Amygdala (tissue), 56 donors: Measurements from ENCODE around the gene EEFSEC.

ENCODE experiments used
- DNase-seq, 56 donors: peaks; one replicate each; lab custom pipeline; 2025; lab: John Stamatoyannopoulos, UW

Gene EEFSEC

GRCh38 chr3:128324911-128325592, 171.8 kb downstream of the EEFSEC start:
- DNase-seq, result no peak

- DNase-seq, result no peak
Observed at GRCh38 chr3:128326051-128326823, 173.0 kb downstream of the EEFSEC start.

GRCh38 chr3:128327606-128328031, 174.3 kb downstream of the EEFSEC start:
- no peak for DNase-seq

GRCh38 chr3:128328546-128329458, 175.5 kb downstream of the EEFSEC start:
- DNase-seq, result no peak

- no peak for DNase-seq
Observed at GRCh38 chr3:128329491-128330213, 176.4 kb downstream of the EEFSEC start.

DNA sequence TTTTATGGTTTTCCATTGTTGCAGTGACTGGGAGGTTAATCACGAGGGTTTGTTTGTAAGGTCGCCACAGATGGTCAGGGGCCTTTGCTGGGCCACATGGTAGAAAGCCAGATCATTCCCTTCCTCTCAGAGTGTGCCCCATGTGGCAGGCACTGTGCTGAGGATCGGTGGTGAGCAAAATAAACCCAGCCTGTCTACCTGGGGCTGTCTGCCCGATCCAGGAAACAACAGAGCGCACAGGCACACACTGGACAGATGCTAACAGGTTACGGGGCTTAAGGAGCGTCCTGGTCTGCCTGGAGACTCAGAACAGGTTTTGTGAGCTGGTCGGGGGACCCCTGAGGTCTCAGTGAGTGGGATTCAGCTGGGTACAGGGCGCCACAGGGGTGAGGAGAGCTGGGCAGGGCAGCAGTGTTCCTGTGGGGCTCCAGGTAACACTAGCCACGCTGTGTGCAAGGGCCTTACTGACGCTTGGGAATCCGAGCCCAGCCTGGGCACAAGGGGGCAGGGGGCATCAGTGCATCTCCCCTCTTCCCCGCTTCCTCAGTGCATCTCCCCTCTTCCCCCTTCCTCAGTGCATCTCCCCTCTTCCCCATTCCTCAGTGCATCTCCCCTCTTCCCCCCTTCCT, 177.0 kb downstream of the EEFSEC start:
- DNase-seq, result no peak

DNA sequence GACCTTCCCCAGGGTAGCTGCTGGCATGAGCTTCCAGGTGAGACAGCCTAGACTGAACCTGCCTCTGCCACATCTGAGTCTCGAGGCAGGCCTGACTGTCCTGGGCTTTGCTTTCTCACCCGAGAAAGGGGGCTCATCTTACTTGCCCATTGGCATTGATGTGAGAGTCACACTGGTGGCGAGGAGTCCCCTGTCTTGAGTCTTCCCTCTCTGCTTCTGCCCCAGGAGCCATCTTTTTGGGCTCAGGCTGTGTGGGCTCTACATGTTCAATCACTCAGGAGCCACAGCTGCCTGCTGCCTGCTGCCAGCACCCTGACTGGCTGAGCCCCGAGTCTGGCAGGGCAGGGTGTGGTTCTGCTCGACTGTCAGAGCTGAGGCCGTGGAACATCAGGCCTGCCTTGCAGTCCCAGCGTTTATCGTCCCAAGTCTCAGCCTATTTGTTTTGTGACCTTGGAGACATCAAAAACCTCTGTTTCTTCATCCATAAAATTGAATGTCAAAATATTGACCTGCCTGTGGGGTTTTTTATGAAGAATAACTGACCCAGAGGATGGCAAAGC, 180.9 kb downstream of the EEFSEC start:
- DNase-seq, result no peak

- no peak for DNase-seq
Observed at GRCh38 chr3:128334766-128335165, 181.5 kb downstream of the EEFSEC start.

DNA sequence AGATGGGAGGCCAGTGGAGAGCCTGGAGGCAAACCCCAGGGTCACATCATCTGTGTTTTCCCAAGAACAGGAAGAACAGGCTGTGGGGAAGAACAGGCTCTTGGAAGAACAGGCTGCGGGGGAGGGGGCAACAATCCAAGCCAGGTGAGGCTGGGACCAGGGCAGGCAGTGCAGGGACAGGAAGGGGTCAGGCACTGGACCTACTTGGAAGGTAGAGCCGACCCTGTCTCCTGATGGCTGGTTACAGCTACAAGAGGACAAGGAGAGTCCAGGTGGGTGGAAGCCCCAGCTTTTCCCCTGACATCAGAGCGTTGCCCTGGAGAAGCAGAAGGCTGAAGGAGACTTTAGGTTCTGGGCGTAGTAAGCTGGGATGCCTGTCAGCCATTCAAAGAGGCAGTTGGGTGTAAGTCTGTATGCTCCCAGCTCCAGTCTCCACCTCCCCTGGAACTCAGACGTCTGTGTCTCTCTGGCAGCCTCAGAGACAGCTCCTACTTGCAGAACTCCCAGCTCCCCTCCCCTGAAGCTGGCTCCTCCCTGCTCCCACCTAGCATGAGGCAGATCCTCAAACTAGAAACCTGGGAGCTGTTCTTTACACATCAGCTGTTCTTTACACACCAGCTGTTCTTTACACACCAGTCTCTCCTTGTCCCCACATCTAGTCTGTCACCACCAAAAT, 182.5 kb downstream of the EEFSEC start:
- no peak for DNase-seq

GRCh38 chr3:128336337-128337156, 183.3 kb downstream of the EEFSEC start:
- DNase-seq, result no peak

DNA sequence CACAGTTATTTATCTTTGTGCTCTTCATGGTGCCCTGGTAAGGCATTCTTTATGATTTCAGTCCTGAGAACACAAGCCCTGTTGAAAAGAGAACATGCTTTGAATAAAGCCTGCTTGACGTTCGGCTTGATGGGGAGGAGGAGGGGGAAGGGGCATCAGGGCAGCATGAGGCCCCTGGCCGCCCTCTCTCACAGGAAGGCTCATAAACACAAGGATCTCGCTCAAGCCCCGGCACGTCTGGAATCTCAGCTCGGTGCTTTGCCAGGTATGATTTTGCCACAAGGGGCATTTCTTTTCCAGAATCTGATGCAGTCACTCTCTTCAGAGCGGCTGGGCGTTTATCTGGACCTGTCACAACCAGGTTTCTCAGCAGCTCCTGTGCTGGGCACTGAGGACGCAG, 184.0 kb downstream of the EEFSEC start:
- DNase-seq, result no peak

- no peak for DNase-seq
Observed at GRCh38 chr3:128338536-128339330, 185.5 kb downstream of the EEFSEC start.

DNA sequence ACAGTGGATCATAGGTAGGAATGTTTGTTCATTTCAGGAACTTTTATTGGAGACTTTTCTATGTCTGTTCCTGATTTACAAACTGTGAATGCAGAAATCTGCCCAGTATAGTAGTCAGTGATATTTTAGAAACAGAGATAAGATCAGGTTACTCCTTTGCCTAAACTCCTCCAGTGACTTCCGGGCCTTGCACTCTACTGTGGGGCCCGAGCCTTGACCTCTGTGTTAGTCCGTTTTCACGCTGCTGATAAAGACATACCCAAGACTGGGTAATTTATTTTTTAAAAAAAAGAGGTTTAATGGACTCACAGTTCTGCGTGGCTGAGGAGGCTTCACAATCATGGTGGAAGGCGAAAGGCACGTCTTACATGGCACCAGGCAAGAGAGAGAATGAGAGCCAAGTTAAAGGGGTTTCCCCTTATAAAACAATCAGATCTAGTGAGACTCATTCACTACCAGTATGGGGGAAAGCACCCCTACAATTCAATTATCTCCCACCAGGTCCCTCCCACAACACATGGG, 186.3 kb downstream of the EEFSEC start:
- no peak for DNase-seq

DNA sequence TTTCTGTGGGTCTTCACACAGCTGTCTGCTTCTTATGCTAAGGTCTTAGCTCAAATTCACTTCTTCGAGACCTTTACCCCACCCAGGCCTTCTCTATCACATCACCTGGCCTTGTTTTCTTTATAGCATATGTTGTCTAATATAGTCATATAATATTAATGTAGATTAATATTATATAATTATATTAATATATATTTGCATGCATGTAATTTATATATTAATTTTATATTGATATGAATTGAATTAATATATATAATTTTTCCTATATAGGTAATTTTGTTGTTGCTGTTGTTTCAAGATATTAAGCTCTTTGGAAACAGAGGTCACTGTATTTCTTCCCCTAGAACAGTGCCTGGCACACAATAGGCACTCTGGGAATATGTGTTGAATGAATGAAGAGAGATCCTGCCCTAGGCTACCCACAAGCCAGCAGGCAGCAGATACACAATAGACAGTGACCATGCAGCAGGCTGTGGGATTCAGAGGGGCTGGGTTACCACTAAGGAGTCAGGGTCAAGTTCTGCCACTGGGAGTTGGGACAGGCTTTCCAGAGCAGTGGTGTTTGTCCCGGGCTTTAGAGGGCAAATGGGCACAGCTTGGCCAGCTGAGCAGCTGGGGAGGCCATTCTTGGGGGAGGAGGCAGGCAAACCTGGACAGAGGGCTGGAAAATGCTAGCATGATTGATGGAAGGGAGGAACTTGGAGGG, 187.1 kb downstream of the EEFSEC start:
- DNase-seq, result no peak

DNA sequence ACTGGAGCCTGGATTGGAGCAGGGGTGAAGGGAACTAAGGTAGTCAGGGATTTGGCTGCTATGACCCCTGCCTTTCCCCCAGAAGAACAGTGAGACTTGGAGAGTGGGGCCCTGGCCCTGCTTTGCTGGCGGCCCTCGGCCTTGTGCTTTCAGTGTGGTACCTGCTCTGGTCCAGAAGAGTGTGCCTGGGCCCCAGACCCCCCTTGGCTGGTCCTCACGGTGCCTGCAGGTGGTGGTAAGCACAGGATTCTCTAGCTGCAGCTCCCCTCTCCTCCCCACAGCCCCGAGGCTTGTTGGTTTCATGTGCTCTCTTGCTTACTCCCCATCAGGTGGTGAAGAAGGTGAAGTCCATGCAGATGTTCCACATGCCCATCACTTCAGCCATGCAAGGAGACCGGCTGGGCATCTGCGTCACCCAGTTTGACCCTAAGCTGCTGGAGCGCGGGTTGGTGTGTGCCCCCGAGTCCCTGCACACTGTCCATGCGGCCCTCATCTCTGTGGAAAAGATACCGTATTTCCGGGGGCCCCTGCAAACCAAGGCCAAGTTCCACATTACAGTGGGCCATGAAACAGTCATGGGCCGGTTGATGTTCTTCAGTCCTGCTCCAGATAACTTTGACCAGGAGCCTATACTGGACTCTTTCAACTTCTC, 187.7 kb downstream of the EEFSEC start:
- no peak for DNase-seq
